ENCODE data around the gene ANKRD26.

The ANKRD26 gene

DNA sequence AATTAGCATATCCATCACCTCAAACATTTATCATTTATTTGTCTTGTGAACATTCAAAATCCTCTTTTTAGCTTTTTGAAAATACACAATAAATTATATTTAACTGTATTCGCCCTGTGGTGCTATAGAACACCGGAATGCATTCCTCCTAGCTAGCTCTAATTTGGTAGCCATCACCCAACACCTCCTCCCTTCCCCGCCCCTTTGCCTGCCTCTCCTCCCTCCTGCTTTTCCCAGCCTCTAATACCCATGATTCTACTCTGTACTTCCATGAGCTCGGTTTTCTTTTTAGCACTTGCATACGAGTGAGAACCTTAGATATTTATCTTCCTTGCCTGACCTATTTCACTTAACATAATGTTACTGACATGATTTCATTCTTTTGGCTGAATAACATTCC, 80.1 kb downstream of the ANKRD26 start:
- no peak for DNase-seq (ENCODE audit: low spot score)

GRCh38 chr10:27019827-27020226, 80.5 kb downstream of the ANKRD26 start:
- no peak for DNase-seq (ENCODE audit: low spot score)

GRCh38 chr10:26997610-26998009, 102.7 kb downstream of the ANKRD26 start:
- no peak for DNase-seq (ENCODE audit: low spot score)

GRCh38 chr10:26994743-26995142, 105.6 kb downstream of the ANKRD26 start:
- no peak for DNase-seq (ENCODE audit: low spot score)

DNA sequence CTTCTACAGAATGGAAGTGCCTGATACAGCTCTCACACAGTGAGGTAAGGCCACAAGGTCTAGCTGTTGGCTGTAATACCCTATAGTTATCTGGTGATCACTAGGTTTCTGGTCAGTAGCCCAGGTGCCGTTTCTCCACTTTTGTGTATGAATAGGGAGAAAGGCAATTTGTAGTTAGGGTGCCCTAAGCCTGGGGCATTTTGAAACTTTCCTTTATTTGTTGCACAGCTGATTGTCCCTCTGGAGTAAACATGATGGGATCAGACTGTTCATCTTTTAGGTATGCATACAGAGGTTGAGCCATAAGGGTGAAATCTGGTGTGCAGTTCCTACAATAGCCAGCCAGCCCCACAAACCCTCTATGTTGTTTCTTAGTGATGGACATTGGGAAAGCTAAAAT, 112.4 kb downstream of the ANKRD26 start:
- DNase-seq (ENCODE audit: low spot score): no peak

GRCh38 chr10:26983156-26983555, 117.1 kb downstream of the ANKRD26 start:
- no peak for DNase-seq (ENCODE audit: low spot score)

- no peak for DNase-seq (ENCODE audit: low spot score)
Measured at GRCh38 chr10:26982058-26982457, 118.2 kb downstream of the ANKRD26 start.

- no peak for DNase-seq (ENCODE audit: low spot score)
Measured at GRCh38 chr10:26981232-26981824, 119.0 kb downstream of the ANKRD26 start.

DNA sequence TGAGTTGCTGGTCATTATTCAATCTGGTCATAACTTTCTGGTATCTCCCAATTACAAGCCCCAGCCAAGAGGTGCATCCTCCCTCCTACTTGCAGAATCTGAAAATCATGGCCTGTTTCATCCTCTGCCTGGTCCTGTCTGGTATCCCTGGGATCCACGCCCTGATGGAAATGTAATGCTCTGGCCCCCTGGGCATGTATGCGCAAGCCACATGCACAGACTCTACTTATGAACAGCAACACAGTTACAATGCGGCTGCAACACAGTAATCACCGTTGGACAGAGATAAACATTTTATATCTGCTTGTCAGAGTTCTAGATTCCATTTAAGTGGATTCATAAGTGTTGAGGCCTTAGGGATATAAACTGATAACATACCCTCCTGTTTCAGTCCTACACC, 121.8 kb downstream of the ANKRD26 start:
- no peak for DNase-seq (ENCODE audit: low spot score)

GRCh38 chr10:26977635-26978034, 122.7 kb downstream of the ANKRD26 start:
- DNase-seq (ENCODE audit: low spot score): no peak

DNA sequence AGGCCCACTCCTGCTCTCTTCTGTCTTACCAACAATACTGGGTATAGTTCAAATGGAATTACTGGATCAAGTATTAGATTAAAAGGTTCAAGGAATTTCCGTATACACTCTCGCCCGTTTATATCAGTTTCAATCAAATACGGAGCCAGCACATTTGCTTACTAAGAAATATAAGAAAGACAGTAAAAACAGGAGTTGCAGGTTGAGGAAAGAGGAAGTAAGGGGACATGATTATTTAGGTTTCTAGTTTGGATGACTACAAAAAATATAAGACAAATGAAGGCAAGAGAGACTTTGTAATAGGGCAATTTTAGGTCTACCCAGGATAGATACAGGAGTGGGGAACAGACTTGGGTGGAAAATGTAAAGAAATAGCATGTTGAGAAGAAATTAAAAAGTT, 129.6 kb downstream of the ANKRD26 start:
- DNase-seq (ENCODE audit: low spot score): no peak

DNA sequence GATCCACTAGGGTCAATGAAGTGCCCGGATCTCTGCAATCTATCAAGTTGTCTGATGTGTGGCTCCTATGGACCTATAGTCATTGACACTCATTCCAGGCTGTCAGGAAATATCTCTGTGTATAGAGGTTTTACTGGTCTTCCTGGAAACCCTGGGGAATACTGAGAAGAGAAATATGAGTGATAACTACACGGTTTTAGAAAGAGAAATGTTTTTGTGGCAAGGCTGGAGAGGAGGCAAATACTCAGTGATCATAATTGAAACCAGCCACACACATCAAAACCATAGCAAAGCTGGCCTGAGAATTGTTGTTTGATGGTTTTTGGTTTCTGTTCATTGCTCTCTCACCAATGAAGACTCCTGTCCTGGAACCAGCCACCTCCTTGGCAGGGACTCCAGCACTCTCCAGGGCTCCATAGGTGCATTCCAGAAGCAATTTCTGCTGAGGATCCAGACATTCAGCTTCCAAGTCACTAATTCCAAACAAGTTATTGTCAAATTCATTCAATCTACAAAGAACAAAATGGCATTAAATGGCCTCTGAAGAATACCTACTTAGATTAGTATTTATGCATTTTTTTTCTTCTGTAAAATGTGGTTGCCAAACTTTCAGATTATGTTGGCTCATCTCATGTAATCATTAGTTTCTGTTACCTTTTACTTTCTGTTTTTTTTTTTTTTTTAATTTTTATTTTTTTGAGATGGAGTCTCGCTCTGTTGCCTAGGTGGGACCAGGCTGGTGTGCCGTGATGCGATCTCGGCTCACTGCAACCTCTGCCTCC, 131.0 kb downstream of the ANKRD26 start:
- no peak for DNase-seq (ENCODE audit: low spot score)

- DNase-seq (ENCODE audit: low spot score): no peak
Measured at GRCh38 chr10:26962835-26963234, 137.5 kb downstream of the ANKRD26 start.

DNA sequence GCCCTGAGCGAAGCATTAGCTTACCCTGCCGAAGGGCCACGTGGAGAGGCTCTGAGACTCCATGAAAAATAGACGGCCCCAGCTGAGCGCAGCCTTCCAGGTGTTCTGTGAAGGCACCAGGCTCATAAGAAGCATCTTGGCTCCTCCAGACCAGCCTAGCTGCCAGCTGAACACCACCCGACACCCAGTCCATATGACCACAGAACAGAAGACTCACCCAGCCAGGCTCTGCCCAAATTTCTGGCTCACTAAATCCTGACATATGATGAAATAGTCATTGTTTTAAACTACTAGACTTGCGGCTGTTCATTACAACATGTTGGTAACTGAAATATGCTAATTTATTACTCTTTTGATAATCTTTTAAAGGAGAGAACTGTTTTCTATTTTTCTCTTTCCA, 140.0 kb downstream of the ANKRD26 start:
- DNase-seq (ENCODE audit: low spot score): no peak

GRCh38 chr10:26959841-26960240, 140.5 kb downstream of the ANKRD26 start:
- DNase-seq (ENCODE audit: low spot score): no peak

All from HuH-7.5 (cell line).